H1 (cell line): ENCODE measurements around the gene TRPV6. TPM values are rescaled to one million over a fixed set of nuclear protein-coding genes. Genes with fewer than 3 reads are reported as not detected.

Source experiments
- CTCF ChIA-PET: fragments of 300-600 bp; sonication (Branson Sonifier 250); formaldehyde crosslinking; loops from one replicate; lab custom pipeline; 2021; ENCODE audit not compliant: partially characterized antibody; lab: Charles Lee
- POLR2A ChIA-PET: fragments of 300-600 bp; sonication (Branson Sonifier 250); formaldehyde crosslinking; loops from one replicate; lab custom pipeline; 2021; ENCODE audit warnings: inconsistent platforms; ENCODE audit not compliant: partially characterized antibody; lab: Charles Lee
- DNase-seq, 2 experiments: peaks; one replicate each; pipeline versions ENCODE4 v3.0.0 to v3.0.0-alpha.2; 2010 to 2022; ENCODE audit warnings: low spot score in 2 of 2, low read depth in 1 of 2, mixed read lengths in 1 of 2
- FAIRE-seq: peaks from 2 replicates; lab custom pipeline; 2011; peaks lifted over from hg19 to GRCh38; lab: Jason Lieb, UNC
- H2AFZ ChIP-seq: 2 replicates; pipeline ENCODE4 v1.8.1; 2012; ENCODE audit warnings: low read length, inconsistent platforms
- H2AK5ac ChIP-seq: 2 replicates; pipeline ENCODE4 v1.6.1; 2013; ENCODE audit warnings: low read depth, low read length
- H2BK120ac ChIP-seq: replicated peaks from 2 replicates; pipeline ENCODE3; 2013; ENCODE audit warnings: low read depth, low read length, inconsistent platforms
- H2BK12ac ChIP-seq: 2 replicates; pipeline ENCODE4 v1.6.1; 2013; ENCODE audit warnings: low read depth, low read length
- H2BK15ac ChIP-seq: 2 replicates; pipeline ENCODE4 v1.6.1; 2013; ENCODE audit warnings: low read length
- H2BK20ac ChIP-seq: 2 replicates; pipeline ENCODE4 v1.6.1; 2013; ENCODE audit warnings: low read length
- H2BK5ac ChIP-seq: 2 replicates; pipeline ENCODE4 v1.6.1; 2013; ENCODE audit warnings: low read depth, low read length
- H3K14ac ChIP-seq: 2 replicates; pipeline ENCODE4 v1.6.1; 2013; ENCODE audit warnings: inconsistent platforms; ENCODE audit not compliant: insufficient read length
- H3K18ac ChIP-seq: 2 replicates; pipeline ENCODE4 v1.6.1; 2013; ENCODE audit warnings: low read length; ENCODE audit errors: extremely low read depth
- H3K23ac ChIP-seq: 2 replicates; pipeline ENCODE4 v1.6.1; 2013; ENCODE audit warnings: inconsistent platforms; ENCODE audit not compliant: insufficient read length
- H3K23me2 ChIP-seq: 2 replicates; pipeline ENCODE4 v1.6.1; 2013; ENCODE audit warnings: low read depth, low read length
- H3K27ac ChIP-seq: 2 replicates; pipeline ENCODE4 v1.6.1; 2011; ENCODE audit warnings: low read depth, low read length, inconsistent platforms
- H3K27me3 ChIP-seq, 4 experiments: replicated peaks in 1 of 4; 1 replicate in 1 of 4; 2 replicates in 3 of 4; pipeline versions ENCODE4 v1.6.1 to v1.8.1; 2011 to 2013; ENCODE audit warnings: low read length in 3 of 4, mild to moderate bottlenecking in 3 of 4, inconsistent platforms in 2 of 4, mixed read lengths in 2 of 4, moderate library complexity in 1 of 4; ENCODE audit not compliant: control insufficient read depth in 3 of 4, insufficient read depth in 3 of 4; ENCODE audit errors: extremely low read depth in 1 of 4
- H3K36me3 ChIP-seq, 4 experiments: 2 replicates each; pipeline versions ENCODE4 v1.6.1 to v1.8.1; 2011 to 2013; ENCODE audit warnings: mild to moderate bottlenecking in 4 of 4, low read length in 3 of 4, moderate library complexity in 2 of 4, control low read depth in 1 of 4, inconsistent platforms in 1 of 4; ENCODE audit not compliant: insufficient read depth in 4 of 4, control insufficient read depth in 2 of 4
- H3K4ac ChIP-seq: replicated peaks from 2 replicates; pipeline ENCODE3; 2013; ENCODE audit warnings: low read length, low read depth, mixed read lengths, inconsistent platforms; ENCODE audit not compliant: insufficient read length
- H3K4me1 ChIP-seq, 4 experiments: replicated peaks in 1 of 4; 1 replicate in 1 of 4; 2 replicates in 3 of 4; pipeline versions ENCODE4 v1.6.1 to v1.8.1; 2011 to 2013; ENCODE audit warnings: low read length in 3 of 4, inconsistent platforms in 2 of 4, mixed read lengths in 1 of 4; ENCODE audit not compliant: insufficient read depth in 4 of 4, control insufficient read depth in 3 of 4
- H3K4me2 ChIP-seq, 2 experiments: 2 replicates each; pipeline versions ENCODE4 v1.6.1 to v1.8.1; 2011 to 2013; ENCODE audit warnings: low read depth in 2 of 2, low read length in 2 of 2, control low read depth in 1 of 2, inconsistent platforms in 1 of 2, mild to moderate bottlenecking in 1 of 2; ENCODE audit not compliant: insufficient read depth in 1 of 2
- H3K4me3 ChIP-seq, 4 experiments: fragments of 200-600, 300-600 bp in 1 of 4; sonication (generic), shearing (Covaris generic), sonication (Bioruptor Twin) in 1 of 4; 2 replicates each; pipeline versions ENCODE4 v1.5.1 to v1.8.1; 2011 to 2016; ENCODE audit warnings: low read length in 4 of 4, low read depth in 3 of 4, control low read depth in 2 of 4, inconsistent platforms in 2 of 4, mild to moderate bottlenecking in 2 of 4, mixed read lengths in 1 of 4, moderate library complexity in 1 of 4; ENCODE audit not compliant: insufficient read depth in 2 of 4; ENCODE audit errors: extremely low read depth in 1 of 4
- H3K56ac ChIP-seq: replicated peaks from 2 replicates; pipeline ENCODE3; 2013; ENCODE audit warnings: low read depth, mild to moderate bottlenecking, mixed read lengths, low read length, inconsistent platforms; ENCODE audit not compliant: insufficient read length
- H3K79me1 ChIP-seq: 2 replicates; pipeline ENCODE4 v1.6.1; 2013; ENCODE audit warnings: low read depth, low read length, control low read depth
- H3K79me2 ChIP-seq, 2 experiments: 2 replicates each; pipeline versions ENCODE4 v1.6.1 to v1.8.1; 2012 to 2013; ENCODE audit warnings: low read length in 2 of 2, mild to moderate bottlenecking in 2 of 2, inconsistent platforms in 1 of 2; ENCODE audit not compliant: insufficient read depth in 2 of 2, control insufficient read depth in 1 of 2
- H3K9ac ChIP-seq, 4 experiments: replicated peaks in 1 of 4; 1 replicate in 1 of 4; 2 replicates in 3 of 4; pipeline versions ENCODE4 v1.6.1 to v1.8.1; 2011 to 2013; ENCODE audit warnings: low read depth in 3 of 4, low read length in 3 of 4, control low read depth in 2 of 4, mild to moderate bottlenecking in 2 of 4, moderate library complexity in 2 of 4, inconsistent platforms in 1 of 4; ENCODE audit errors: extremely low read depth in 1 of 4
- H3K9me3 ChIP-seq, 2 experiments: 2 replicates each; pipeline versions ENCODE4 v1.6.1 to v1.8.1; 2012 to 2013; ENCODE audit warnings: mild to moderate bottlenecking in 2 of 2, moderate library complexity in 2 of 2, control low read depth in 1 of 2, inconsistent platforms in 1 of 2, low read depth in 1 of 2, low read length in 1 of 2, mixed read lengths in 1 of 2; ENCODE audit not compliant: insufficient read depth in 2 of 2
- H4K20me1 ChIP-seq, 2 experiments: replicated peaks in 1 of 2; 2 replicates each; pipeline versions ENCODE3 to v1.8.1; 2011 to 2013; ENCODE audit warnings: inconsistent platforms in 2 of 2, low read length in 2 of 2, mild to moderate bottlenecking in 1 of 2; ENCODE audit not compliant: insufficient read depth in 2 of 2, control insufficient read depth in 1 of 2
- H4K5ac ChIP-seq: 2 replicates; pipeline ENCODE4 v1.6.1; 2013; ENCODE audit warnings: low read length, low read depth, mixed read lengths, inconsistent platforms; ENCODE audit not compliant: insufficient read length
- H4K8ac ChIP-seq: 2 replicates; pipeline ENCODE4 v1.8.0; 2013; ENCODE audit warnings: mild to moderate bottlenecking, moderate library complexity, low read length, inconsistent platforms; ENCODE audit not compliant: insufficient read depth; ENCODE audit errors: extremely low read depth
- H4K91ac ChIP-seq: replicated peaks from 2 replicates; pipeline ENCODE3; 2013; ENCODE audit warnings: low read length, mixed read lengths, inconsistent platforms; ENCODE audit not compliant: insufficient read length
- ASH2L ChIP-seq: fragments of 200-600, 300-600 bp; sonication (generic); IDR thresholded peaks from one replicate; pipeline ENCODE4 v1.7.1; 2017; ENCODE audit warnings: low read length
- BACH1 ChIP-seq: IDR thresholded peaks from 2 replicates; pipeline ENCODE4 v1.6.1; 2012; ENCODE audit warnings: low read length, improper control_type of control experiment
- CBX8 ChIP-seq: fragments of 300-800, 300-1000 bp; sonication (generic); IDR thresholded peaks from 2 replicates; pipeline ENCODE4 v1.7.1; 2016; ENCODE audit warnings: low read depth, low read length, borderline replicate concordance
- CREB1 ChIP-seq: IDR thresholded peaks from 2 replicates; pipeline ENCODE4 v1.6.1; 2012; ENCODE audit warnings: inconsistent platforms
- E2F6 ChIP-seq: IDR thresholded peaks from 2 replicates; pipeline ENCODE4 v1.6.1; 2012; ENCODE audit warnings: inconsistent platforms
- EZH2 ChIP-seq: fragments of 200-600 bp; sonication (generic); IDR thresholded peaks from 2 replicates; pipeline ENCODE4 v1.7.1; 2012; ENCODE audit warnings: low read depth, mild to moderate bottlenecking, moderate library complexity, low read length, inconsistent platforms; ENCODE audit not compliant: severe bottlenecking
- FOSL1 ChIP-seq: IDR thresholded peaks from 2 replicates; pipeline ENCODE4 v1.6.1; 2011; ENCODE audit warnings: mild to moderate bottlenecking, low read depth, low read length, moderate library complexity; ENCODE audit not compliant: insufficient read depth
- GABPA ChIP-seq: IDR thresholded peaks from 2 replicates; pipeline ENCODE4 v1.6.1; 2011; ENCODE audit warnings: mild to moderate bottlenecking, low read length, moderate library complexity, borderline replicate concordance; ENCODE audit not compliant: insufficient read depth
- GTF2F1 ChIP-seq: IDR thresholded peaks from 2 replicates; pipeline ENCODE4 v1.6.1; 2012; ENCODE audit warnings: low read depth, low read length, improper control_type of control experiment, borderline replicate concordance
- NANOG ChIP-seq: IDR thresholded peaks from 2 replicates; pipeline ENCODE4 v1.6.1; 2011; ENCODE audit warnings: low read length, low read depth, mild to moderate bottlenecking, inconsistent platforms; ENCODE audit not compliant: insufficient read depth, poor library complexity, severe bottlenecking
- NRF1 ChIP-seq: IDR thresholded peaks from 2 replicates; pipeline ENCODE4 v1.6.1; 2011; ENCODE audit warnings: mild to moderate bottlenecking, low read depth, low read length, improper control_type of control experiment
- WGBS, 2 experiments: shearing (Covaris generic) in 1 of 2; methylation state at CpG; one replicate each; pipeline versions ENCODE4 v1.1.6 to v1.1.7; 2013 to 2015; ENCODE audit warnings: low lambda C conversion rate in 2 of 2, mixed read lengths in 2 of 2, inconsistent platforms in 1 of 2, low coverage in 1 of 2, missing lambda C conversion rate in 1 of 2; ENCODE audit not compliant: insufficient replicate concordance in 2 of 2, insufficient coverage in 1 of 2, insufficient read length in 1 of 2; ENCODE audit errors: extremely low coverage in 1 of 2, missing lambda C conversion rate in 1 of 2; 5-methylcytosine and 5-hydroxymethylcytosine counted together
- polyA plus RNA-seq, 7 experiments: library from polyadenylated mRNA; depleted of rRNA in 3 of 7; stranded (reverse) in 5 of 7; unstranded in 2 of 7; fragments of >200 nt in 5 of 7; fragments of 200-250 nt in 2 of 7; gene quantifications; 1 replicate in 5 of 7; 2 replicates in 1 of 7; 4 replicates in 1 of 7; pipeline versions ENCODE4 v1.2.1 to v1.2.3, GENCODE V29; 2011 to 2013; ENCODE audit warnings: missing spikeins in 2 of 7, mixed read lengths in 2 of 7
- total RNA-seq: library from RNA; stranded (reverse); fragmentation: NEBNext Ultra II Directional; extraction: Animal tissue kit (Norgen Biotek cat#: 25700); gene quantifications from 2 replicates; pipeline ENCODE4 v1.2.1, GENCODE V29; 2021

TRPV6 gene
- total and polyA plus RNA-seq, 2 of the 8 experiments (the other 6 are each of a cell fraction or from before 2014, with no cell fraction given) = 0.52 to 1.1 TPM

GRCh38 chr7:142871260-142872105, 14.1 kb downstream of the TRPV6 start:
- ChIA-PET CTCF (interaction anchor here (0.5 to 13.9 kb wide), 24 partner anchors 10 to 606 kb away, joined by 3 to 332 read pairs (median 8); partner anchors contain the start of genes EPHB6 and TRPV6), POLR2A (interaction anchor here (1.0 kb wide), 1 partner anchor 11 kb away, joined by 3 read pairs; no protein-coding TSS in a partner anchor)
- Histone ChIP-seq H3K79me2 (no peaks in the 10 kb centered on the region), H3K27me3 (no peaks in the 10 kb centered on the region; a peak in 1 of 7 replicates), H2BK120ac (no peak overlapping the region), H3K4ac (no peak overlapping the region), H3K9me3 (no peaks in the 10 kb centered on the region), H3K4me3 (no peak overlapping the region), H3K18ac (no peak overlapping the region), H3K27ac (no peak overlapping the region), H3K23ac (no peak overlapping the region), H2BK15ac (no peak overlapping the region), H4K8ac (no peak overlapping the region), H2AFZ (no peak overlapping the region), H3K4me2 (no peak overlapping the region), H4K20me1 (no peaks in the 10 kb centered on the region), H2AK5ac (no peak overlapping the region), H2BK12ac (no peak overlapping the region), H3K14ac (no peak overlapping the region), H4K5ac (no peak overlapping the region), H4K91ac (no peak overlapping the region), H2BK20ac (no peak overlapping the region), H3K4me1 (no peaks in the 10 kb centered on the region; a peak in 1 of 7 replicates), H3K56ac (no peak overlapping the region), H3K79me1 (no peaks in the 10 kb centered on the region; the same call in 1 of the 2 replicates), H2BK5ac (no peak overlapping the region), H3K23me2 (no peaks in the 10 kb centered on the region; the same call in 1 of the 2 replicates), H3K9ac (no peak overlapping the region), H3K36me3 (no peaks in the 10 kb centered on the region)
- FAIRE-seq (no peak), DNase-seq (no peak)
- 94% methylated on average over 23 of the region's 23 CpGs; no CpG with 5 or more reads in 1 of the 2 experiments for WGBS, 2 experiments
- TF ChIP-seq GABPA (no peak), NRF1 (no peak), NANOG (no peak), GTF2F1 (no peak), E2F6 (no peak), CBX8 (no peak), CREB1 (no peak), EZH2 (no peak), ASH2L (no peak), FOSL1 (no peak), BACH1 (no peak)
